Activated naive CD8-positive, alpha-beta T cell treated with anti-CD3 and anti-CD28 coated beads, Interleukin-2, amount 50 U/mL, for 24 hours (primary cell): Measurements from ENCODE around the gene PRCP.
"Not testable (repeated sequence)": the region's sequence is repeated elsewhere in the genome, so short reads cannot be mapped to it uniquely, and the experiment has no call there.

ENCODE experiments used
- ATAC-seq: fragments of 150-1000 bp; cut with Tn5 transposase; one replicate; pipeline ENCODE4 v1.10.0; 2021
- DNase-seq: peaks from one replicate; pipeline ENCODE4 v3.0.0; 2021
- H3K27ac Mint-ChIP-seq: one replicate; pipeline ENCODE4 v1.8.0; 2021; ENCODE audit warnings: mild to moderate bottlenecking, mixed read lengths
- H3K27me3 Mint-ChIP-seq: one replicate; pipeline ENCODE4 v1.8.0; 2021; ENCODE audit warnings: mixed read lengths
- H3K36me3 Mint-ChIP-seq: one replicate; pipeline ENCODE4 v1.8.0; 2021; ENCODE audit warnings: low read depth, mixed read lengths
- H3K4me1 Mint-ChIP-seq: one replicate; pipeline ENCODE4 v1.8.0; 2021; ENCODE audit warnings: mixed read lengths
- H3K4me3 Mint-ChIP-seq: one replicate; pipeline ENCODE4 v1.8.0; 2021; ENCODE audit warnings: mild to moderate bottlenecking, moderate library complexity, mixed read lengths
- H3K9me3 Mint-ChIP-seq: one replicate; pipeline ENCODE4 v1.8.0; 2021; ENCODE audit warnings: mixed read lengths

Gene PRCP

DNA sequence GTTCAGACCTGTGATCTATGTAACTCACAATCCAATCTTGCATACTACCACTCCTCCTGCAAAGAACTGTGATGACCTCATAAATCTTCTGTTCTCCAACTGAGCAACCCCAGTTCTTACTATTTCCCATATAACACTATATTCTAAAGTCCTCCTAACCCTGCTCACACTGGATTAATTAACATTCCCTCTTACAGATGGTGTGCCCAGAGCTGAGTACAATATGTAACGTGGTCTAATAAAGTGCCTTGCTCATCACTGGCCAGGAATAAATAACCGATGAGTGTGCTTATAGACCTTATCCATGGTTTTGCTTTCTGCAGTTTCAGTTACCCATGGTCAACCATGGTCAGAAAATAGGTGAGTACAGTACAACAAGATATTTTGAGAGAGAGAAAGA is 28.6 kb downstream of the PRCP start:
- H3K4me3 Mint-ChIP-seq, result no peak overlapping the region
- peaks cover 35% of the 10 kb centered on the region for H3K4me1 Mint-ChIP-seq
- H3K36me3 Mint-ChIP-seq, result peaks cover 8% of the 10 kb centered on the region
- peaks cover 5% of the 10 kb centered on the region for H3K9me3 Mint-ChIP-seq
- H3K27ac Mint-ChIP-seq, result no peak overlapping the region
- H3K27me3 Mint-ChIP-seq, result no peaks in the 10 kb centered on the region
- ATAC-seq (no peak), DNase-seq (no peak)

DNA sequence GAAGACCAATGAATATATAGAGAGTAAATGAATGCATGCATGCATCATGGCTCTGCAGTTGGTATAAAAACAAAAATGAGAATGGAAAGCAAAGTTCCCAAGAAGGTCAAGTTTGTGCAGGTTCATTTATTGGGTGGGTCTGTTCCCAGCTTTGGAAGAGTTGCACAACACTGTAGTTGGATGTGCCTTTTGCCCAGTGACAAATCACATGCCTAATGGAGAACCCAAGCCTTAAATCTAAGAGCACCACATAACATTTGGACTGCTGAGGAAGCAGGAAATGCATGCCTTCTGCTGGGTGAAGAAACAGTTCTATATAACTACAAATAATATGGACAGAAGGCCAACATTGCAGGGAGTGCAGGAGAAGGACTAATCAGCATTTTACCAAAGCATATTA is 30.6 kb downstream of the PRCP start:
- DNase-seq (no peak), ATAC-seq (no peak)
- H3K27ac Mint-ChIP-seq, result no peak overlapping the region
- no peaks in the 10 kb centered on the region for H3K9me3 Mint-ChIP-seq
- peaks cover 26% of the 10 kb centered on the region for H3K4me1 Mint-ChIP-seq
- H3K36me3 Mint-ChIP-seq, result peaks cover 2% of the 10 kb centered on the region
- H3K27me3 Mint-ChIP-seq, result no peaks in the 10 kb centered on the region
- no peak overlapping the region for H3K4me3 Mint-ChIP-seq

DNA sequence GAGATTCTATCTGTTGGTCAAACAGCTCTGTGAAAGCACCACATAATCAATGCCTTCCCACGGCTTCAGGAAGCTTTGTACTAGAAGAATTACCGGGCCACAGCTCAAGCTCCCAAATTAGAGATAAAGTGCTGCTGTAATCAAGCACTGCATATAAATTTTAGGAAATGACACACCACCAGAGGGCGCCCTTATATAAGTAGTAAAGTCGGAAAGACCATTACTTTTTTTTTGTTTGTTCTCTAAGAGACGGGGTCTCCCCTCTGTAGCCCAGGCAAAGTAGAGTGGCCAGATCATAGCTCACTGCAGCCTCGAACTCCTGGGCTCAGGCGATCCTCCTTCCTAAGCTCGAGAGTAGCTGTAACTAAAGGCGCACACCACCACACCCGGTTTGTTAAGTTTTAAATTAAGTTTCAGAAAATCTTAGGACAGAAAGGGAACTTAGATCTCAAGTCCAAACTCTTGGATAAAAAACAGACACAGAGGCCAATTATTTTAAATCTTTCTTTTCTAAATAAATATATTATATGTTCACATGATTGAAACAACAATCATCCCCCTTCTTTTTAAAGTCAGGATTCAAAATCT is 32.6 kb downstream of the PRCP start:
- ATAC-seq (peak; percentile 51), DNase-seq (peak; percentile 81)
- peaks cover 21% of the 10 kb centered on the region for H3K4me1 Mint-ChIP-seq
- no peaks in the 10 kb centered on the region for H3K27me3 Mint-ChIP-seq
- no peak overlapping the region for H3K27ac Mint-ChIP-seq
- H3K36me3 Mint-ChIP-seq, result no peaks in the 10 kb centered on the region
- H3K9me3 Mint-ChIP-seq, result no peaks in the 10 kb centered on the region
- no peak overlapping the region for H3K4me3 Mint-ChIP-seq

DNA sequence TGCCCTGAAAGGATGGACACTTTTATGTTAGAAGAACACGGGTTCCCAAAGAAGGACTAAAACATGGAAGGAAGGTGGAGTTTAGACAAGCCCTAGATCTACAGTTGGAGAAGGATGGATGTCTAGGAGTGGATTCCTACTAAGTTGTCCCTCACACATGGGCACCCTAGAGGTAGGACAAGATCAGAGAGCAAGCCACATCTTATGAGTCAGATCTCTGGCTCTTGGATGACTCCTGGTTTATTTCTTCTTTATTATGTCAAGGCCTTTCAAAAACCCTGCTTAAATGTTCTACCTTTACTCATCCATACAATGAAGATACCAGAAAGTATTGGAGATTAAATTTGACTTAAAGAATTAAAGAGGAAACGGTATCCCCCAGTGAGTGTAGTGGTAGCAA is 34.4 kb downstream of the PRCP start:
- DNase-seq, result no peak
- ATAC-seq, result no peak
- Mint-ChIP-seq H3K27me3 (no peaks in the 10 kb centered on the region), H3K4me1 (peaks cover 19% of the 10 kb centered on the region), H3K36me3 (no peaks in the 10 kb centered on the region), H3K4me3 (no peak overlapping the region), H3K27ac (no peak overlapping the region), H3K9me3 (no peaks in the 10 kb centered on the region)

DNA sequence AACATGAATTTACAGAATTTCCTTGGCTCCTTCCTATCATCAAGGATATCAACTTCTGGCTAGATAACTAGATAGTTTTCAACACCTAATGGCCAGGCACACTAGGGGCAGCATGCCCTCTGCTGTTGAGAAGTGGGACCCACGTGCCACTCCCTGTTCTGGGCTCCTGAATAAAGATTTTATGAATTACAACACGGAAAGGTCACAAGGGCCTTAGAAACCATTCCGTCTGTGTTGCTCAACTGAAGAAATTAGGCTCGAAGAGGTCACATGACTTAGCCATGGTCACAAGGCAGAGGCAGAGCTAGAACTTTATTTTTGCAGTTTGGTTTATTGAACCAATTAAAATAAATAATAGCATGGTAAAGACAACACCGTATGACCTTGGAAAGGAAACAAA is 36.0 kb downstream of the PRCP start:
- ATAC-seq, result no peak
- H3K9me3 Mint-ChIP-seq, result no peaks in the 10 kb centered on the region
- H3K36me3 Mint-ChIP-seq, result no peaks in the 10 kb centered on the region
- no peak overlapping the region for H3K4me3 Mint-ChIP-seq
- no peaks in the 10 kb centered on the region for H3K27me3 Mint-ChIP-seq
- H3K4me1 Mint-ChIP-seq, result peaks cover 19% of the 10 kb centered on the region
- no peak overlapping the region for H3K27ac Mint-ChIP-seq
- no peak for DNase-seq

DNA sequence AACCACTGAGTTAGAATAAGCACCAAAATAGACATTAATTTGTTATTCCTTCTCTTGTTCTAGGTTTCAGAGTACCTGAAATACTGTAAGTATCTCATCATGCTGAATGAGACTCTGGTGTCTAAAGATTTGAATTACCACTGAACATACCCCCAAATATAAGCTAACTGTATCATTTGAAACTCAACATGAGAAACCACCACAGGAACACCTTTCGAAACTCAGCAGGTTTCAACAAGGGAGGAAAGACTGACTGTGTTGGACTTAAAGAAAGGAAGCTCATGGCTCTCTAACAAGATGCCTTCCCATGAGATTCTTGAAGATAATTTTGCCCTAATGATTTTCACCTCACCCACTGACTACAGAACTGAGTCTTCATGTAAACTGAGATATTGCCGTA is 37.0 kb downstream of the PRCP start:
- Mint-ChIP-seq H3K36me3 (no peaks in the 10 kb centered on the region), H3K4me3 (no peak overlapping the region)
- ATAC-seq, result peak; percentile 47

DNA sequence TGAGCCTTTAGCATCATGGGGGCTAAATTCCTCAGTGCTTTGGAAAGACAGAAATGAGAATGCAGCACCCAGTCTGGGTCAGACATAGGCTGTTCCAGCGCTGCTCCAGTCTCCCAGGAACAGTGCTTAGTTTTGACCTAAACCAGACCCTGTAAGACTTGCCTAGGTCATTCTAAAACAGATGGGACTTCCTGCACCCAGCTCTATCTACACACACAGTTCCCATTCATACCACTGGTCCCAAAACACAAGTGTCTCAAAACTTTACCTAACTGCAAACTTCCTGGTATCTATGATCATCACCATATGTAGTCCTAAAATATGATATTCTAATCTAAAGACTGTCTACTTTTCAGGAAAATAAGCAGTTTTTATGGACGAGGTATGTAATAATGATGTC is 37.9 kb downstream of the PRCP start:
- no peaks in the 10 kb centered on the region for H3K36me3 Mint-ChIP-seq
- no peak overlapping the region for H3K4me3 Mint-ChIP-seq
- ATAC-seq (no peak), DNase-seq (no peak)
- no peak overlapping the region for H3K27ac Mint-ChIP-seq
- H3K9me3 Mint-ChIP-seq, result no peaks in the 10 kb centered on the region
- H3K27me3 Mint-ChIP-seq, result no peaks in the 10 kb centered on the region
- H3K4me1 Mint-ChIP-seq, result peaks cover 15% of the 10 kb centered on the region

More for the DNA sequence above, 37.0 kb downstream of the PRCP start:
- no peak for DNase-seq
- Mint-ChIP-seq H3K27ac (peak overlapping the region; percentile 4), H3K27me3 (no peaks in the 10 kb centered on the region), H3K9me3 (no peaks in the 10 kb centered on the region), H3K4me1 (peaks cover 19% of the 10 kb centered on the region)

DNA sequence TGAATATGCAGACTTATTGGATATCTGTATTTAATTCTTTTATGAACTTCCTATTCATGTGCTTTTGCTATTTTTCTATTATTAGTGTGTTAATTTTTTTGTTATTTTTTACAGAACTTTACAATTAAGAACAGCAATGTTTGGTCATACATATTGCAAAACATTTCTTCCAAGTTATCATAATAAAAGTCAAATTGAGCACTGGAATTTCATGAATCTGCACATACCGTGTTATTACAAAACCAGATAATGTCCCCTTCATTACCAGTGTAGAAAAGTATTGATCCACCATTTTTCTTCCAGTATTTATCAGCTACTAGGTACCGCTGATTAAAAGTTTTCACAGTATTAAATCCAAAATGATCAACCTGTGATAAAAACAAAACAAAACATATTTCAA is 40.5 kb downstream of the PRCP start:
- Mint-ChIP-seq H3K9me3 (peaks cover 5% of the 10 kb centered on the region), H3K4me3 (no peak overlapping the region), H3K4me1 (peaks cover 14% of the 10 kb centered on the region), H3K27ac (no peak overlapping the region), H3K27me3 (no peaks in the 10 kb centered on the region), H3K36me3 (peaks cover 5% of the 10 kb centered on the region)
- DNase-seq (no peak), ATAC-seq (no peak)

DNA sequence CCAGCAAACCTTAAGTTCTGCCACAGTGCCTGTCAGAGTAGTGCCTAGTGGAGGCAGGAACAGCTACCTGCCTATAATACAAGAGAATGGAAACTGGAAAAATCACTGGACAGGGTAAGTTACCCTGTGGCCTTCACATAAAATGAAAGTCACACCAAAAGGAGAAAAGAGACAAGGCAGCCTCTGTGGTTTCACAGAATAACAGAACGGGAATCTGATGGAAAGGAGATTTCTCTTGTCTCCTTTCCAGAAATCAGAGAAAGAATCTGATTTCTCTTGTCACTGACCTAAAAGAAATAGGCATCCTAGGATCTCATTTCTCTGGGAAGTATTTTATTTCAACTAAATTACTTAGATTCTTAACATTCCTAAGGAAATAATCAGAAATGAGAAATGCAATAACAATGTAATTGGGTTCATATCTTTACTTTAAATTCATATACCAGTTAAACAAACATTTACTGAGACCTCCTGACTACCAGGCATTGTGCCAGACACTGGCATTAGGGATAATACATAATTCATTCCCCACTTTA is 41.6 kb downstream of the PRCP start:
- peaks cover 5% of the 10 kb centered on the region for H3K9me3 Mint-ChIP-seq
- DNase-seq (no peak), ATAC-seq (no peak)
- no peaks in the 10 kb centered on the region for H3K27me3 Mint-ChIP-seq
- peaks cover 12% of the 10 kb centered on the region for H3K4me1 Mint-ChIP-seq
- H3K4me3 Mint-ChIP-seq, result no peak overlapping the region
- H3K36me3 Mint-ChIP-seq, result peaks cover 5% of the 10 kb centered on the region
- H3K27ac Mint-ChIP-seq, result no peak overlapping the region

DNA sequence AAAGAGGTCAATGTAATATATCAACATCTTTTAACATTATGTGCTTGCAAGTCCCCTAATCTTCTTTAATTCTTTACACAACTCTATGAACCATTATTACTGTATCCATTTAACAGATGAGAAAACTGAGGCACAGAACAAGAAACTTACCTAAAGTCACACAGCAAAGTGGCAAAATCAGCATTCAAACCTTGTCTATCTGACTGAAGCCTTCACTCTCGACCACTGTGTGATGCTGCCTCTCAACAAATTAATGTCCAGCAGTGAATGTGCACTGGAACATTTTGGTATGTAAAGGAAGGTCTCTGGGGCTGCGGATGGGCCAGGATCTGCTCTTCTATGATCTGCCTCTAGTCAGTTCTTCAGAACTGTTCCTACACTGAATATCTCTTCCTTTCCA is 42.1 kb downstream of the PRCP start:
- H3K4me3 Mint-ChIP-seq, result no peak overlapping the region
- peaks cover 5% of the 10 kb centered on the region for H3K9me3 Mint-ChIP-seq
- peaks cover 7% of the 10 kb centered on the region for H3K4me1 Mint-ChIP-seq
- peaks cover 5% of the 10 kb centered on the region for H3K36me3 Mint-ChIP-seq
- no peak overlapping the region for H3K27ac Mint-ChIP-seq
- ATAC-seq (no peak), DNase-seq (no peak)
- no peaks in the 10 kb centered on the region for H3K27me3 Mint-ChIP-seq

DNA sequence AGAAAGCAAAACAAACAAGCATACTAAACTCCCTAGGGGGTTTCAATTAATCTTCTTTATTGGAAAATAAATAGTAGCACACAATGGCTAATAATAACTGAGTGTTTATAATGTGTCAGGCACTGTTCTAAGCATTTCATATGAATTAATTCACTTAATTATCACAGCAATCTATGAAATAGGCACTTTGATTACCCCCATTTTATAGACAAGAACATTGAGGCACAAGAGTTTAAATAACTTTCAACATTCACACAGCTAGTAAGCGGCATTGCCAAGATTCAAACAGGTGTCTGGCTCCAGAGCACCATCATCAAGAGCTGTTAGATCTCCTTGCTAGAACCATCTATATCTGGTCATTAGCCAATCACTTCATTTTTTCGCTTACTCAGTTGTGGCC is 43.1 kb downstream of the PRCP start:
- no peak overlapping the region for H3K27ac Mint-ChIP-seq
- peaks cover 4% of the 10 kb centered on the region for H3K4me1 Mint-ChIP-seq
- H3K9me3 Mint-ChIP-seq, result peaks cover 5% of the 10 kb centered on the region
- ATAC-seq, result no peak
- peaks cover 5% of the 10 kb centered on the region for H3K36me3 Mint-ChIP-seq
- no peak for DNase-seq
- H3K27me3 Mint-ChIP-seq, result no peaks in the 10 kb centered on the region
- H3K4me3 Mint-ChIP-seq, result no peak overlapping the region

DNA sequence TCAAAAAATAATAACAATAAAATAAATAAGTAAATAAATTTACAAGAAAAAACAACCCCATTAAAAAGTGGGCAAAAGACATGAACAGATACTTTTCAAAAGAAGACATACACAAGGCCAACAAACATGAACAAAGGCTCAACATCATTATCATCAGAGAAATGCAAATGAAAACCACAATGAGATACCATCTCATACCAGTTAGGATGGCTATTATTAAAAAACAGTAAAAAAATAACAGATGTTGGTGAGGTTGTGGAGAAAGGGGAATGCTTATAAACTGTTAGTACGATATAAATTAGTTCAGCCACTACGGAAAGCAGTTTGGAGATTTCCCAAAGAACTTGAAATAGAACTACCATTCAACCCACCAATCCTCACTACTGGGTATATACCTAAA is 44.6 kb downstream of the PRCP start:
- peaks cover 5% of the 10 kb centered on the region for H3K9me3 Mint-ChIP-seq
- no peak overlapping the region for H3K4me3 Mint-ChIP-seq
- ATAC-seq (no peak), DNase-seq (no peak)
- H3K36me3 Mint-ChIP-seq, result peaks cover 5% of the 10 kb centered on the region
- no peak overlapping the region for H3K27ac Mint-ChIP-seq
- H3K4me1 Mint-ChIP-seq, result peaks cover 4% of the 10 kb centered on the region
- no peaks in the 10 kb centered on the region for H3K27me3 Mint-ChIP-seq

DNA sequence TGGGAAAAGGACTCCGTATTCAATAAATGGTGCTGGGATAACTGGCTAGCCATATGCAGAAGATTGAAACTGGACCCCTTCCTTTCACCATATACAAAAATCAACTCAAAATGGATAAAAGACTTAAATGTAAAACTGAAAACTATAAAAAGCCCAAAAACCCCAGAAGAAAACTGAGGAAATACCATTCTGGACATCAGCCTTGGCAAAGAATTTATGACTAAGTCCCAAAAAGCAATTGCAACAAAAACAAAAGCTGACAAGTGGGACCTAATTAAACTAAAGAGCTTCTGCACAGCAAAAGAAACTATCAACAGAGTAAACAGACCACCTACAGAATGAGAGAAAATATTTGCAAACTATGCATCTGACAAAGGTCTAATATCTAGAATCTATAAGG is 45.3 kb downstream of the PRCP start:
- H3K4me1 Mint-ChIP-seq, H3K4me3 Mint-ChIP-seq, DNase-seq, H3K27ac Mint-ChIP-seq, H3K9me3 Mint-ChIP-seq, ATAC-seq, H3K36me3 Mint-ChIP-seq, H3K27me3 Mint-ChIP-seq: not testable (repeated sequence)

DNA sequence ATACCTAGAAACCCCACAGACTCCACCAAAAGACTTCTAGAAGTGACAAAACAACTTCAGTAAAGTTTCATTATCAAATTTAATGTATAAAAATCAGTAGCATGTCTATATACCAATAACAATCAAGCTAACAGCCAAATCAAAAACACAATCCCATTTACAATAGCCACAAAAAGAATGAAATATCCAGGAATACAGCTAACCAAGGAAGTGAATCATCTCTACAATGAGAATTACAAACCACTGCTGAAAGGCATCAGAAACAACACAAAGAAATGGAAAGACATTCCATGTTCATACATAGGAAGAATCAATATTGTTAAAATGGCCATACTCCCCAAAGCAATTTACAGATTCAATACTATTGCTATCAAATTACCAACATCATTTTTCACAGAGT is 46.0 kb downstream of the PRCP start:
- Mint-ChIP-seq H3K36me3 (peaks cover 8% of the 10 kb centered on the region), H3K9me3 (peaks cover 5% of the 10 kb centered on the region), H3K4me3 (no peak overlapping the region), H3K4me1 (peaks cover 4% of the 10 kb centered on the region), H3K27ac (no peak overlapping the region), H3K27me3 (no peaks in the 10 kb centered on the region)
- ATAC-seq, result no peak
- DNase-seq, result no peak

DNA sequence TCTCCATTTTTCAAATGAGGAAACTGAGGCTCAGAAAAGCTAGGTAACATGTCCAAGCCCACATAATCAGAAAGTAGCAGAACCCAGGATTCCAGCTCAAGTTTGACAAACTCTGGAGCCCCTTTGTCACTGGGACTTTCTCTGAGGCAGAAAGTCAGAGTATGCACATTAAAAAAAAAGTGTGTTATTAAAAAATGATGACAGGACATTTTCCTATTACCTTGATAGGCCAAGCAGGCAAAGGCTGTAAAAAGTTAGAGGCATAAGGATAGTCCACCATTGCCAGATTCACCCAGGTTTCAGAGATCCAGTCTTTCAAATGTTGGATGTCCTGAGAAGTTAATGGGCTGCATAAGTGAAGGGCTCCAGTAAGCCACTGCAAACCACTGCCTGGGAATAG is 51.4 kb downstream of the PRCP start:
- Mint-ChIP-seq H3K27ac (no peak overlapping the region), H3K36me3 (peaks cover 3% of the 10 kb centered on the region), H3K4me3 (no peak overlapping the region), H3K4me1 (no peaks in the 10 kb centered on the region), H3K9me3 (no peaks in the 10 kb centered on the region), H3K27me3 (no peaks in the 10 kb centered on the region)
- ATAC-seq, result no peak
- no peak for DNase-seq
